Testis (tissue), 2 donors: ENCODE data around the gene NMRK2.

Experiments
- POLR2A ChIP-seq: fragments of 450-650 bp; IDR thresholded peaks from one replicate; pipeline ENCODE4 v1.6.1; 2017; ENCODE audit warnings: antibody characterized with exemption, mild to moderate bottlenecking, moderate library complexity
- TF ChIP-seq, protein P1 (sequence below), 3 experiments: fragments of 450-650 bp in 2 of 3; fragments of 200-600 bp in 1 of 3; sonication (generic) in 1 of 3; IDR thresholded peaks; one replicate each; pipeline ENCODE4 v1.5.1; 2016 to 2019; ENCODE audit warnings: antibody characterized with exemption in 3 of 3, mild to moderate bottlenecking in 2 of 3, moderate library complexity in 1 of 3

DNA sequence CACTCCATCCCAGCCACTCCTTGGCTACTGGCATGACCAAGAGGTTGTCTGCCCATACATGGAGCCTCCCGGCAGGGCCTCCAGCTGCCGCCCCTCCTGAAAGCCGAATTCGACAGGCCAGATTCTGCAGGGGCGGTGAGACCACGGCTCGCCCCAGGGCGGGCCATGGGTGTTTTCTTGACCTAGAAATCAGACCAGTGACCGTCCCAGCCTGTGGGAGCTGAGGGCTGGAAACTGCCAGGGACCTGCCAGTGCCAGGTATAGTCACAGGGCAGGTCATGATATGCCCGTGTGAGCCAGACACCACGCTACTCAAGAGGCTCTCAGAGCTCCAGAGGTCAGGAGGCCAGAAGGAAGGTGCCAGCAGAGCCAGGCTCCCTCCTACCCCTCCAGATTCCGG lies 21.2 kb downstream of the NMRK2 start:
- no peak for TF ChIP-seq POLR2A
- TF ChIP-seq, protein P1, sequence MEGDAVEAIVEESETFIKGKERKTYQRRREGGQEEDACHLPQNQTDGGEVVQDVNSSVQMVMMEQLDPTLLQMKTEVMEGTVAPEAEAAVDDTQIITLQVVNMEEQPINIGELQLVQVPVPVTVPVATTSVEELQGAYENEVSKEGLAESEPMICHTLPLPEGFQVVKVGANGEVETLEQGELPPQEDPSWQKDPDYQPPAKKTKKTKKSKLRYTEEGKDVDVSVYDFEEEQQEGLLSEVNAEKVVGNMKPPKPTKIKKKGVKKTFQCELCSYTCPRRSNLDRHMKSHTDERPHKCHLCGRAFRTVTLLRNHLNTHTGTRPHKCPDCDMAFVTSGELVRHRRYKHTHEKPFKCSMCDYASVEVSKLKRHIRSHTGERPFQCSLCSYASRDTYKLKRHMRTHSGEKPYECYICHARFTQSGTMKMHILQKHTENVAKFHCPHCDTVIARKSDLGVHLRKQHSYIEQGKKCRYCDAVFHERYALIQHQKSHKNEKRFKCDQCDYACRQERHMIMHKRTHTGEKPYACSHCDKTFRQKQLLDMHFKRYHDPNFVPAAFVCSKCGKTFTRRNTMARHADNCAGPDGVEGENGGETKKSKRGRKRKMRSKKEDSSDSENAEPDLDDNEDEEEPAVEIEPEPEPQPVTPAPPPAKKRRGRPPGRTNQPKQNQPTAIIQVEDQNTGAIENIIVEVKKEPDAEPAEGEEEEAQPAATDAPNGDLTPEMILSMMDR (IDR thresholded peaks at IDR 0.05): no peak
